H1 (cell line): Measurements from ENCODE around the gene RPL38. TPM values are rescaled to one million over a fixed set of nuclear protein-coding genes. Genes with fewer than 3 reads are reported as not detected.

Experiments
- CEBPB ChIP-seq: IDR thresholded peaks from 2 replicates; pipeline ENCODE4 v1.6.1; 2012; ENCODE audit warnings: low read depth, low read length
- CHD7 ChIP-seq: fragments of 300-600 bp; sonication (generic); IDR thresholded peaks from 2 replicates; pipeline ENCODE4 v1.7.1; 2012; ENCODE audit warnings: low read length, moderate library complexity, mild to moderate bottlenecking, inconsistent platforms; ENCODE audit not compliant: insufficient replicate concordance
- FOSL1 ChIP-seq: IDR thresholded peaks from 2 replicates; pipeline ENCODE4 v1.6.1; 2011; ENCODE audit warnings: mild to moderate bottlenecking, low read depth, low read length, moderate library complexity; ENCODE audit not compliant: insufficient read depth
- GABPA ChIP-seq: IDR thresholded peaks from 2 replicates; pipeline ENCODE4 v1.6.1; 2011; ENCODE audit warnings: mild to moderate bottlenecking, low read length, moderate library complexity, borderline replicate concordance; ENCODE audit not compliant: insufficient read depth
- MAFK ChIP-seq: IDR thresholded peaks from 2 replicates; pipeline ENCODE4 v1.6.1; 2012; ENCODE audit warnings: low read depth, mild to moderate bottlenecking, improper control_type of control experiment, low read length
- SIX5 ChIP-seq: IDR thresholded peaks from 2 replicates; pipeline ENCODE4 v1.6.1; 2011; ENCODE audit warnings: mild to moderate bottlenecking, low read depth, low read length
- TBP ChIP-seq: IDR thresholded peaks from 2 replicates; pipeline ENCODE4 v1.6.1; 2011; ENCODE audit warnings: low read depth, low read length, improper control_type of control experiment
- polyA plus RNA-seq, 7 experiments: library from polyadenylated mRNA; depleted of rRNA in 3 of 7; stranded (reverse) in 5 of 7; unstranded in 2 of 7; fragments of >200 nt in 5 of 7; fragments of 200-250 nt in 2 of 7; gene quantifications; 1 replicate in 5 of 7; 2 replicates in 1 of 7; 4 replicates in 1 of 7; pipeline versions ENCODE4 v1.2.1 to v1.2.3, GENCODE V29; 2011 to 2013; ENCODE audit warnings: missing spikeins in 2 of 7, mixed read lengths in 2 of 7
- total RNA-seq: library from RNA; stranded (reverse); fragmentation: NEBNext Ultra II Directional; extraction: Animal tissue kit (Norgen Biotek cat#: 25700); gene quantifications from 2 replicates; pipeline ENCODE4 v1.2.1, GENCODE V29; 2021
- TF ChIP-seq, protein P1 (sequence below): IDR thresholded peaks from 2 replicates; pipeline ENCODE4 v1.6.1; 2011; ENCODE audit warnings: low read length, improper control_type of control experiment

RPL38 gene
- total and polyA plus RNA-seq, 2 of the 8 experiments (the other 6 are each of a cell fraction or from before 2014, with no cell fraction given): 412 to 1,195 TPM

- no peak for TF ChIP-seq CHD7
- TF ChIP-seq SIX5: no peak
- TF ChIP-seq MAFK: no peak
- TF ChIP-seq TBP: no peak
- no peak for TF ChIP-seq FOSL1
- TF ChIP-seq CEBPB: no peak
- TF ChIP-seq, protein P1, sequence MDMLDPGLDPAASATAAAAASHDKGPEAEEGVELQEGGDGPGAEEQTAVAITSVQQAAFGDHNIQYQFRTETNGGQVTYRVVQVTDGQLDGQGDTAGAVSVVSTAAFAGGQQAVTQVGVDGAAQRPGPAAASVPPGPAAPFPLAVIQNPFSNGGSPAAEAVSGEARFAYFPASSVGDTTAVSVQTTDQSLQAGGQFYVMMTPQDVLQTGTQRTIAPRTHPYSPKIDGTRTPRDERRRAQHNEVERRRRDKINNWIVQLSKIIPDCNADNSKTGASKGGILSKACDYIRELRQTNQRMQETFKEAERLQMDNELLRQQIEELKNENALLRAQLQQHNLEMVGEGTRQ: no peak
- TF ChIP-seq GABPA: no peak
These were observed 25.0 kb downstream of the RPL38 start (continued) for GRCh38 chr17:74228306-74228978.
